SHP77 (cell line): Measurements from ENCODE around the gene IFITM10.

Experiments used
- DNase-seq, 2 experiments: peaks; one replicate each; lab custom pipeline; 2025; lab: John Stamatoyannopoulos, UW

The IFITM10 gene

DNA sequence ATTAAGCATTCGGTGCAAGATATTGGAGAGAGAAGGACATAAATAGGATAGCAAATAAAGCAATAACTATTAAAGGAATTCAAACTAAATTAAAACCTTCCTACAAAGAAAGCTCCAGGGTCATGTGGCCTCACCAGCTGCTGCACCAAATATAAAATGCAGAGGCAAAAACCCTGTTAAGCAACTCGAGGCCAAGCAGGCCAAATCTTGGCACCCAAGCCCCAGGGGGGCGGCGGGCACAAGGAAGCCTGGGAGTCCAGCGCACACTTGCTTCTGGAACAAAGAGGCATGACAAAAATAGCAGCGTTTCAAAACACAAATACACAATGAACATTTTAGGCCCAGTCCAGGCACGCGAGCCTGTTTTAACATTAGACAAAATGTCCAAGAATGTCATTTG is 32.6 kb downstream of the IFITM10 start:
- no peak for DNase-seq

DNA sequence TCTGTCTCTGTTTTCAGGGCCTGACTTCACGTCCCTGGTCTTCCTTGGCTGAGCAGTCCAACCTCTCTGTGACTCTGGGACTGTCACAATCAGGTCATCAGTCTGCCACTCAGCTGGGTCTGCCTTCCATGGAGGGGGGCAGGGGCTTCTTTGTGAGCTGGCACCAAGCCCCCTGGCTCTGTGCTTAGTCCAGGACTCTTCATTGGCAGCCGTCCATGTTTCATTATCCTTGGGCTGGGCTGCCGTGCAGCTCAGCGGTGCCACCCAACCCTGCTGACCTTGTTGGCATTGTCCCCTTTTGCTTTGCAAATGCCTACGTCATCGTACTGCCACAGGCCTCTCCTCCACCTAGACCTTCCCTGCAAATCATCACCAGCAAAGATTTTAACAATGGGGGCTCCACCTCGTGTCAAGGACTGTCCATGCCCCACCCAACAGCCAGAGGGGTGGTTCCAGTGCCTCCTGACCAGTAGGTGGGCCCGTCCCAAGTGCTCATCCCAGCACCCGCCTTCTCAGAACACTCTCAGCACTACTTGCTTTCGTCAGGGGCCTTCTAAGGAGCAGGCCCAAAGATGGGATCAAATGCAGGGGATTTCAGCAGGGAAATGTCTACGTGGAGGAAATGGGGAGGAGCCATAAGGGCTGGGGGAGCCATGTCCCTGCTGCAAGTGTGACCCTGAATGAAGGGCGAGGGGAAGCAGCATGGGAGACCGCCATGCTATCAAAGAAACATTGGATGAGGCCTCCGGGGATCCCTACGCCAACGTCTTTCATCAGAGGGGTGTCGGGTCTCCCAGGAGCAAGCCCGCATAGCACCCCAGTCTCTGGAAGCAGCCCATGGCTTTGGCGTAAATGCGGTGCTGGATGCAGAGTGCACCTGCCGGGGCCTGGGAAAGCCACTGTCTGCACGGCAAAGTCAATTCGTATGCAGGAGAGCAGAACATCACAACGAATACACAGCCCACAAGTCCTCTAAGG is 35.2 kb downstream of the IFITM10 start:
- DNase-seq: no peak

DNA sequence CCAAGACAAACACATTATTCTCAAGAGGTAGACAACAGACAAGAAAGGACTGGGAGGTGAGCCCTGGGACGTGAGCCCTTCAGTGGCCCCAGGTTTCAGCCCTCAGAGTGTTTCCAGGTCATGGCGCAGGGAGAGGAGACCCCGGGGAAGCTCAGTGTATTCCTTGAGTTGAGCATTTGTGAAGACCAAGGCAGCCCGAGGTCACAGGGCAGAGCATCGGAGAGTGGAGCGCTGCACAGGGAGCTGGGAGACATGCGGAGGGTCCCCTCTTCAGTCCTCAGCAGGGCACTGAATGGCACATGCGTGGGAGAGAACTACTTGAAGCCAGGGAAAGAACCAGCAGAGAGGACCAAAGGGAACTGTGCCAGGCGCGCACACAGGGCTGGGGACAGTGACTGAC is 41.7 kb downstream of the IFITM10 start:
- no peak for DNase-seq

DNA sequence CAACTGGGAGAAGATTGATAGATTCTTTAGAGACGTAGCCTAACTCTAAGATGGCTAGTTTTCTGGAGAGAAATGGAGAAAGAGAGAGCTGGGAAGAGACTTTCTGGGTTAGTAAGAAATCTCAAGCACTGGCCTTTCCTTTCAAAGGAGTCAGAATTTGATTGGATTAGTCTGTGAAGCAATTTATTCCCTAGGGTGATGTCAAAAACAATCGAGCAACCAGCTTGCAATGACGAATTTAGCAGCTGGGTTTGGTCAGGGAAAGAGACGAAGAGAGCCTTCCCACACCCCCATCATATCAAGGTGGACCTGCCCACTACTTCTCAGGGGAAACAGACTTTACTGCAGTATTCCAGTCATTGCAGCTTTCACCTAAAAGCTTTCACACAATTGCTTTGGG is 42.6 kb downstream of the IFITM10 start:
- no peak for DNase-seq

DNA sequence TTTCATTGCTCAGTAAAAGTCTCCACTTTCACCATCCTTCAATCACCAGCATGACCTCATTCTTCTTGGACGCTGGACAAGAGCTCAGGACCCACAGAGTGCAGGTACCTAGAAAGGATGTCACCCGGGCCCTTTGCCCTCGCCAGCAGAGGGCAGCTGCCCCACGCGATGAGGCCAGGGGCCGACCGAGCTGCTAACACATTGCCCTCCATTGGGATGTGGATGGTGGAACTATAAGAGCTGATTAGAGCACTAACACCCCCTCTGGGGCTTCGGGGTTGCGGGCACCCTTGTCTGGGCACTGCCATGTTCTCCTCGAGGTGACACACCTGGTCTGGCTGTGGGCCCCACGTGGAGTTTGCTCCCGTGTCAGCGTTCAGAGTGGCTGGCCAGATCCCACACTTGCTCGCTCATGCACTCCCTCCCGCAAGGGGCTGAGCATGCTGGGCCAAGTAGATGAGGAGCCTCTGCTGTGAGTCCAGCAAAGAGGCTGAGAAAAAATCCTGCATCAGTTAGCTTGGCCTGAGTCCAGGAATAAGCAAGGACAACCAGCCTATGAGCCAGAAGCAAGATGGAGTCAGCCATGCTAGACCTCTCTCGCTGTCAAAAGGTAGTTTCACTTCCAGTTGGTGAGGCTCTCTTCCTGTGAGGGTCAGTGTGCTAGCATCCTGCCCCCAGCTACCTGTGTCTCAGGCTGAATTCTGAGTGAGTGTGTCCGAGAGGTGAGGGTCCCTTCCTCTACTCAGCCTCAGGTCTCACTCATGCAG is 43.6 kb downstream of the IFITM10 start:
- DNase-seq: no peak

DNA sequence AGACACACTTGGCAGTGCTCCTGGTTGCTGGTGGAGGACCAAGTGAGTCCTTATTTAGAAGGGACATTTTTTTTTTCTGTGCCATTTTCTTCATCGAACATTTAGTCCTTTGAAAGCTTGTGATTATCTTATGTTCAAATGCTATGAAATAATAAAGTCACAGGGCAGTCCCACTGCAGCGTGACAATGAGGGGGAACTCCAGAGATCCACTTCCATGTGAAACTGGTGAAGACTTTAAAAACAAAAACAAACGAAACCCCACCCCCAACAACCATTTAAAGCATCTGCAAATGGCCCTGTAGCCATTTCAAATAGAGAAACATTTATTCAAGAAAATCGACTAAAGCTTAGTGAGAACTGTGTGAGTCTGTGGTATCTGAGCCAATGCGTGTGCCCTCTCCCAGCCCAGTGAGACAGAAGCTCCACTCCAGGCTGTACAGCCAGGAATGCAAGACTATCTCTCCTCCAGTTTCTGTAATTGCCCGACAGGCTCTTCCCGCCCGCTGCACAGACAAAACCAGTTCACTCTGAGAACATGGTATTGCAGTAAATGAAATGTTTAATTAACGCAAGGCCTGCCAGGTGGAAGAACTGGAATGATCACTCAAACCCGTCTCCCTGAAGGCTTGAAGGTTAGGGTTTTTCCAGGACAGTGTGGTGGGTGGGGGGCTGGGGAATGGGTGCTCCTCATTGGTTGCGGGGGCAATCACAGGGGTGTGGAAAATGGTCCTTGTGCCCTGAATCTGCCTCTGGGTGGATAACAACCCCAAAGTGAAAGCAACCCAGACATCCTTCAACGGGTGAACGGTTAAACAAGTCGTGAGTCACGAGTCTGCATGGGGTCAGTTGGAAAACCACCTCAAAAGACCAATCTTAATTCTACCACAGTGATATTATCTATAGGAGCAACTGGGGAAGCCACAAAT is 45.0 kb downstream of the IFITM10 start:
- no peak for DNase-seq

DNA sequence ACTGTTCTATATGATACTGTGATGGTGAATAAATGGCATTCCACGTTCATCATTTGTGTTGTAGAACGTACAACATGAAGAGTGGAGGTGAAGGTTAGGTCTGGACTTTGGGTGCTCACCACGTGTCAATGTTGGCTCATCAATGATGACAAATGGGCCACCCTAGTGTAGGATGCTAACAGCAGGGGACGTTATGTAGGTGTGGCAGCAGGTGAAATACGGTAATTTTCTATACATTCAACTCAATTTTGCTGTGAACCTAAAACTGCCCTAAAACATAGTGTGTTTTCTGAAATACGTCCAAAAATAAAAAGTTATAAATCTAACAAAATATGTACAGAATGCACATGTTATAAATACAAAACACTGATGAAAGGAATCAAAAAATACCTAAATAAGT is 47.2 kb downstream of the IFITM10 start:
- no peak for DNase-seq

DNA sequence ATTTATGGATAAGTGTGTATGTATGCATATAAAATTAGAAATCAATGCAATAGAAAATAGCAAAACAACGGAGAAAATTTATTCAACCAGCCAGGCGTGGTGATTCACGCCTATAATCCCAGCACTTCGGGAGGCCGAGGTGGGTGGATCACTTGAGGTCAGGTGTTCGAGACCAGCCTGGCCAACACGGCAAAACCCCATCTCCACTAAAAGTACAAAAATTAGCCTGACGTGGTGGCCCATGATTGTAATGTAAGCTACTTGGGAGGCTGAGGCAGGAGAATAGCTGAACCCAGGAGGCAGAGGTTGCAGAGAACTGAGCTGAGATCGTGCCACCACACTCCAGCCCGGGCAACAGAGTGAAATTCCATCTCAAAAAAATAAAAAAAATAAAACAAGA is 47.9 kb downstream of the IFITM10 start:
- no peak for DNase-seq

DNA sequence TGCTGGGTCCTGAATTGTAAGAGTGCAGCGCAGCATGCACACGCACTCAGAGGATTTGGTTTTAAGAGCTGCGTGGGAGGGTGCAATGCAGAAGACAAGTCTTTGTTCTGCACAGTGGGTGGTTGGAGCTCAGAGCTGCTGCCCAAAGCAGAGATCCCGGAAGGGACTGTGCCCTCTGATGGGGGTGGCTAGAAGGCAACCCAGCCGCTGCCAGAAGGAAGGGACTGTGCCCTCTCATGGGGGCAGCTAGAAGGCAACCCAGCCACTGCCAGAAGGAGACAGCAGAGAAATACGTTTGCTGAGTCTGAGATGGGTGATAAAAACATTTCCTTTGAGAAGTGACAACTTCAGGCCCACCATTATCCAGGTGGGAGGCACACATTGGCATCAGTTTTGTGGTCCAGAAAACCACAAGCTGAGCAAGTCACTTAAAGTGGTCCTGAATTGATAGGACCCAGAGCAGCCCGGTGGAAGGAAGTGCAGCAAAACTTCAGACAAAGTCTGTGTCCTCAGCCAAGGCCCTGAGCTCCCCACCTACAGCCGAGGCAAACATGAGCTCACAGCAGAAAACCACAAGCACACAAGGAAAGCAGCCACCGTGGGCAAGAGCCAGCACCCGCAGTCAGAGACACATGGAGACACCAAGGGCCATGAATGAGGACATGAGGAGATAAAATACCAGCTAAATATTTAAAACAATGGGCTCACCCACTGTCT is 49.1 kb downstream of the IFITM10 start:
- DNase-seq: no peak

DNA sequence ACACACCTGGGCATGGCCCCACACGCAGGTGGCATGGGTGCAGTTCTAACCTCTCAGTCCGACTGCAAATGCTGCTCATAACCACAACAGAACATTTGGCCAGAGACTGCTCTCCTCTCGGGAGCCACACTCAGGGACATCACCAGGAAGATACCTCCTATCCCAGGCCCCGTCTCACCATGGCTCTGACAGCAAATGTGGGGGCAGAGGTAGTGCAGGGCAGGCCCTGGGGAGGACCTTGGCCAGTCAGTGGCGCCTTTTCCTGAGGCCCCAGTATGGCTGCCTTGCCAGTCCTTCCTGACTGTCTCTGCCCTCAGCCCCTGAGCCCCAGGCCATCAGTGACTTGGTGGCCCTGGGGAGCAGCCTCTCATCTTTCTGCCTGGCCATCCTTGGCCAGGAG is 50.6 kb downstream of the IFITM10 start:
- DNase-seq: no peak

DNA sequence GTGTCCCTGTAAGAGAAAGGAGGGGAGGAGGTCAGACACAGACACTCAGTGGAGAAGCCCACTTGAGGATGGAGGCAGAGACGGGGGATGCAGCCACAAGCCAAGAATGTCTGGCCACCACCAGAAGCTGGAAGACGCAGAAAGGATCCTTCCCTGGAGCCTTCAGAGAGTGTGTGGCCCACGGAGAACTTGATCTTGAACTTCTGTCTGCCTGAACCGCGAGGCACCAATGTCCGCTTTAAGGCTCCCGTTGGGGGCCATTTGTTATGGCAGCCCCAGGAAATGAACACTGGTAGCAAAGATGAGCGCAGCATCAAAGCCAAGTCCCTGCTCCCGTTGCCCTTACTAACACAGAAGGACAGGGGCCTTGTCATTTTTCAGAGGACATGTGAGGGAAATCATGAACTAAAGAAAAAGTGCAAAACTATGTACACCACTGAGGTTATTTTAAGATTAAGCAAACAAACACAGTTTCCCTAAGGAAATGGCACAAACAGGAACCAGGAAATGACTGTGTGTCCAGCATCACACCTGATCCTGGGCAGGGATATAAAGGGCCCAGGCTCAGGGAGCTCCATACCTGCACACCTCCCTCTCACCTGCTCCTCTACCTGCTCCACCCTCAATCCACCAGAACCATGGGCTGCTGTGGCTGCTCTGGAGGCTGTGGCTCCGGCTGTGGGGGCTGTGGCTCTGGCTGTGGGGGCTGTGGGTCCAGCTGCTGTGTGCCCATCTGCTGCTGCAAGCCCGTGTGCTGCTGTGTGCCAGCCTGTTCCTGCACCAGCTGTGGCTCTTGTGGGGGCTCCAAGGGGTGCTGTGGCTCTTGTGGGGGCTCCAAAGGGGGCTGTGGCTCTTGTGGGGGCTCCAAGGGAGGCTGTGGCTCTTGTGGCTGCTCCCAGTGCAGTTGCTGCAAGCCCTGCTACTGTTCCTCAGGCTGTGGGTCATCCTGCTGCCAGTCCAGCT is 53.5 kb downstream of the IFITM10 start, which contains the start of gene KRTAP5-6:
Gene KRTAP5-6 (plus strand): TSS at position 588 of the 963 bp plus-strand sequence. CDS start 51 bp downstream, at position 639.
- DNase-seq: no peak

DNA sequence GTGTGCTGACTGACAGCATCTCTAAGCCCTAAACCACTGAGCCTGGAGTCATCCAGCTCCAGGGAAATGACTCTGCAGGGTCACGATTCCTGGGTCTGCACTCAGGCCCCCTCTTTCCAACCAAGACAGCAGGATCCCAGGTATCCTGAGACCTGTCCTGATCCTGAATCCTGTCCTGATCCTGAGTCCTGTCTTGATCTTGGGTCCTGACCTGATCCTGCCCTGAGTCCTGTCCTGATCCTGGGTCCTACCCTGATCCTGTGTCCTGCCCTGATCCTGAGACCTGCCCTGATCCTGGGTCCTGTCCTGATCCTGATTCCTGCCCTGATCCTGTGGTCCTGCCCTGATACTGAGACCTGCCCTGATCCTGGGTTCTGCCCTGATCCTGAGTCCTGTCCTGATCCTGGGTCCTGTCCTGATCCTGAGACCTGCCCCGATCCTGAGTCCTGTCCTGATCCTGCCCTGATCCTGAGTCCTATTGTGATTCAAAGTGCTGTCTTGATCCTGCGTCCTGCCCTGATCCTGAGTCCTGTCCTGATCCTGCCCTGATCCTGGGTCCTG is 54.8 kb downstream of the IFITM10 start:
- no peak for DNase-seq

DNA sequence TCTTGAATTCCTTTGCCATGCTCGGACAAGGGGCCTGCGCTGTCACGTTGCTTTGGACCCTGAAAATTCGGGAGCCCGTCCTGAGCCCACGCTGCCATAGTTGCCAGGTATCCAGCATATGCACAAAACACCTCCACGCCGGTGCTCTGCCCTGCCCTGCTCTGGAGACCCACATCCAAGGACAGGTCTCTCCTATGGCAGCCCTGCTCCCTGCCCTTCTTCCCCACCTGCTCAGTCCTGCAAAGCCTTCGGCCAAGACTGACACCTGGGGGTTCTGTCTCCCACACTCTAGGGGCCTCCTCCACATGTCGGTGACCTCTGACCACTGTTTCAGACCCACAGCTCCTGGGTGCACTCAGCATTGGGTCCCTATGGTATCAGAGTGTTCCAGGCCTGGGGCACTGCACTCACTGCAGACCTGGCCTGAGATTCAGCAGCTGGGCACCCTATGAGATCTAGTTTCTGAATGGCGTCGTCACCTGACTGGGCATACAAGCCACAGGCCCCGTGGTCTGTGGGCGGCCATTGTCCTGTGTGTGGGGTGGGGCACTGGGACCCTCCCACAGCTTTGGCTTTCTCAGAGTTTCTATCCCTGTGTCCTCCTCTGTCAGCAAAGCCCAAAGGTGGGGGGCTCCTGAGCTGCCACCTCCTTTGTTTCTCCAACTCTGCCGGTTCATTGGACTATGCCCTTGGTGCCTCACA is 55.4 kb downstream of the IFITM10 start:
- DNase-seq: no peak

DNA sequence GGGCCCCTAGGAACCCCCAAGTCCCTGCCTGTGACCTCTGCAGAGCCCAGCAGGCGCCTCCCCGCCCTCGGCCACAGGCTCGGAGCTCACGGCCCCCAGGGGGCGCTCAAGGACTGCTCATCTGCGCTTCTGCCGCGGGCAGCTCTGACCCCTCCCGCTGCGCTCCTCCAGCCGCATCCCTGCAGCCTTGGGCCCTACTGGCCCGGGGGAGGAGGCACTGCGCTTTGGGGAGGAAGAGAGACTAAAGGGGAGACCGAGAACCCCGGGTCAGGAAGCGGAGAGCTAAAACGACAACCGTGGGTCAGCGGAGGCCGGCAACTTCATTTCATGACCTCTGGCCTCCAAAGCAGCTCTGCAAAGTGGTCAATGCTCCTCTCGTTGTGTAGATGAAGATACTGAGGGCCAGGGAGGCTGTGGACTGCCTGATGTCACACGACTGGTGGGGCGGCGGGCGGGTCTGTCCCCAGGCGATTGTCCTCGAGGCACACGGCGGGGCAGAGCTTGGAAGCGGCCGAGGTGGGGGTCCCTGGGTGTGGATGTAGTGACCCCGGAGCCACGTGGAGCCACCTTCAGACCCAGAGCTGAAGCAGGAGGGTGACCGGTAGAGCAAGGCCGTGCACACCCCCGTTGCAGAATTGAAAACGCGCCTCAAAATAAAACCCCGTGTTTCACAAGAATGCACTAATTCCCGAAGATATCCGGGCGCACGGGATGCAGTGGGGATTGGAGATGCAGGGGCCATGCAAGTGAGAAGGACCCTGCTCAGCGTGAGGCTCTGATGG is 56.1 kb downstream of the IFITM10 start:
- DNase-seq: peak; percentile 20 to 36

DNA sequence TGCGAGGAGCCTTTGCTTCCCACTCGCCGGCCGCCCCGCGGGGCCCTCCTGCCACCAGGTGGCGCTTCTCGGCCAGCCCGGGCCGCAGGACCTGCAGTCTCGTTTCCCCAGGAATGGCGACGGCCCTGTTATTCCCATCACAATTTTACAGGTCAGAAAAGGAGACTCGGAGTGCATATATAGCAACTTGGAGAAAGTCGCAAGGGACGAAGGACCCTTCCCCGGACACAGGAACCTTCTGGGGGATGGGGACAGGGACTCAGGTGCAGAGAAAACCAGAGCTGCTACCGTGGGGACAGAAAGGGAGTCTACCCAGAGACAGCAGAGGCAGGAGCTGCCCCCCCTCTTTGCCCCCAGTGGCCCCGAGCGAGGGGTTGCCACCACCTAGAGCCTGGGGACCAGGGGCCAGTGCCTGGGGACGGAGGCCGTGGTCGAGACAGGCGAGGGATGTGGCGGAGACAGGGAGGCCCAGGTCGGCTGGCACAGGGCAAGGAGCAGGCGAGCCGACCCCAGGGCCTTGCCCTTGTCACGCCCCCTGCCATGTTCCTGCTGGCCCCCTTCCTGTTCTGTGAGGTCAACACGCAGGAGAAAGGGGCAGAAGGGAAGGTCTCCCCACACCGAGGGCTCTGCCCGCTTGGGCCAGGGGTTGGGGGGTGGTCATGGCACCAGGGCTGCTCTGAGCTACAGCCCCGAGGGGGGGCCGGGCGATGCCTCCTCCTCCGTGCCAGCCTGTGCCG is 56.9 kb downstream of the IFITM10 start:
- no peak for DNase-seq

DNA sequence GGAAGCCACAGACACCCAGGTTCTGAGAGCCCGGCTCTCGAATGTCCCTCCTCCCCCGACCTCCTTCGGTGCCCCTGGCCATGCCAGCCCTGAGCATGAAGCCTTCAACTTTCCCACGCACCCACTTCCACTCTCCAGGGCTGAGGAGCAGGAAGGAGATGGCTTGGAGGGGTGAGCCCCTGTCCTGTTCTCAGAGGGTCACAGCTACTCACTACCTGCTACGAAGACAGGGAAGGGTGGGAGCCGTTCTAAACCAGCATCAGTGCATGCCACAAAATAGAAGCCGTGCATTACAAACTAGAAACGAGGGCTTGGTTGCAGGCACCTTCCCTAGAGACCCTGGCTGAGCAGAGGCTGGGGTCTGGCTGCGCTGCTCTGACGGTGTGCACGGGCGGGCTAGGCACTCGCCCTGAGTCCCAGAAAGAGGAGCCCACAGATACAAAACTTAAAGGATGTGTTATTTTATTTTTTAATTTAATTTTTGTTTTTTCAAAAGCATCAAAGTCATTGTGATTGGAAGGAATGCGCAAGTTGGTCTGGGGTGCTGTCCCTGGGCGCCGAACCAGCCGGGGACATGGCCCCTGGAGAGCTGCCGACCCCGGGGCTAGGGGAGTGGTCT is 57.6 kb downstream of the IFITM10 start:
- no peak for DNase-seq
